ENCODE data around the gene FAM98A.
A peak's percentile ranks its signal among the peaks of the same experiment; 100 is the strongest.

Gene FAM98A

GRCh38 chr2:33616873-33617272, 17.8 kb upstream of the FAM98A start:
- H3K9me3 ChIP-seq (ENCODE audit: low read length) = no peaks in the 10 kb centered on the region
- no peak overlapping the region for H3K4me3 ChIP-seq (ENCODE audit: low read depth in 1 of 2, low read length in 2 of 2)
- H3K36me3 ChIP-seq (ENCODE audit: insufficient read depth, low read length) = no peaks in the 10 kb centered on the region
- no peak overlapping the region for H3K9ac ChIP-seq (ENCODE audit: low read length)
- no peaks in the 10 kb centered on the region for H3K4me1 ChIP-seq (ENCODE audit: insufficient read depth, low read length)
- H3K27me3 ChIP-seq (ENCODE audit: control insufficient read depth in 1 of 2, insufficient read depth in 2 of 2, low read length in 2 of 2) = no peaks in the 10 kb centered on the region
- H3K27ac ChIP-seq (ENCODE audit: low read depth, low read length) = no peak overlapping the region

DNA sequence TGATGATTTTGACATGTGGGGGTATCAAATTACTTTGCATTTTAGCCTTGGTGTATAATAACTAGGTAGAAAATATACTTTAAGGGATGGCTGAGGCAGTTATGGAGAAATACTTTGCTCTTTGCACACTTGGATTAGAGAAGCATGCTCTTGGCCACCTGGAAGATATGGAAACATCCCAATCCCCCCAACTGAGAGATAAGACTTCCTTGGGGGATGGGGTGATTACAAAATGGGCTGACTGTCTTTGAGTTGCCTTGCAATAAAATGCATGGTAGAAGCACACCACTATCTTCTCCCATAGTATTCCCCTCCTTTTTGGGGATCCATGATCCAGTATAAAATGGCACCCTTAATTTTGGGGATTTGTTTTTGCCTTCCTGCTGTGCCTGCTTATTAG, 15.1 kb upstream of the FAM98A start:
- no peaks in the 10 kb centered on the region for H3K36me3 ChIP-seq (ENCODE audit: insufficient read depth, low read length)
- H3K9ac ChIP-seq (ENCODE audit: low read length) = no peak overlapping the region
- no peaks in the 10 kb centered on the region for H3K27me3 ChIP-seq (ENCODE audit: control insufficient read depth in 1 of 2, insufficient read depth in 2 of 2, low read length in 2 of 2)
- H3K4me3 ChIP-seq (ENCODE audit: low read depth in 1 of 2, low read length in 2 of 2) = no peak overlapping the region
- no peaks in the 10 kb centered on the region for H3K9me3 ChIP-seq (ENCODE audit: low read length)
- H3K4me1 ChIP-seq (ENCODE audit: insufficient read depth, low read length) = no peaks in the 10 kb centered on the region
- no peak overlapping the region for H3K27ac ChIP-seq (ENCODE audit: low read depth, low read length)

DNA sequence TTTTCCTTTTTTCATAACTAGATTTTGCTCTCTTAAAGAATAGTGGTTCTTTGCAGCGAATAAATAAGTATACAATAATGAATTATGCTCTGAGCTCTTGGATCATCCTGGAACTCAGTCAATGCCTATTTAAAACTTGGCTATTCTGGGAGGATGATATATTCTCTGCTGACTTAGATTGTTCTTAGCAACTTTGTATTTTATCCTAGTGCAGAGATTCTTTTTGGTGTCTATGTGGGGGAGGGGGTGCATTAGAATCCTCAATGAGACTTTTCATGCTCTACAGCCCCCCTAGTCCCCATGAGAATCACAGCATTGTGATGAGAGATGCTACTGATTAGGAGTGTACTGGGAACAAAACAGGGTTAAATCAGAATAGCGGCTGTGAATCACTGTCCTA, 8.8 kb upstream of the FAM98A start:
- Histone ChIP-seq H3K27me3 (ENCODE audit: control insufficient read depth in 1 of 2, insufficient read depth in 2 of 2, low read length in 2 of 2) (no peaks in the 10 kb centered on the region), H3K9me3 (ENCODE audit: low read length) (no peaks in the 10 kb centered on the region), H3K9ac (ENCODE audit: low read length) (no peak overlapping the region), H3K4me1 (ENCODE audit: insufficient read depth, low read length) (peaks cover 3% of the 10 kb centered on the region), H3K4me3 (ENCODE audit: low read depth in 1 of 2, low read length in 2 of 2) (no peak overlapping the region), H3K36me3 (ENCODE audit: insufficient read depth, low read length) (no peaks in the 10 kb centered on the region), H3K27ac (ENCODE audit: low read depth, low read length) (no peak overlapping the region)

DNA sequence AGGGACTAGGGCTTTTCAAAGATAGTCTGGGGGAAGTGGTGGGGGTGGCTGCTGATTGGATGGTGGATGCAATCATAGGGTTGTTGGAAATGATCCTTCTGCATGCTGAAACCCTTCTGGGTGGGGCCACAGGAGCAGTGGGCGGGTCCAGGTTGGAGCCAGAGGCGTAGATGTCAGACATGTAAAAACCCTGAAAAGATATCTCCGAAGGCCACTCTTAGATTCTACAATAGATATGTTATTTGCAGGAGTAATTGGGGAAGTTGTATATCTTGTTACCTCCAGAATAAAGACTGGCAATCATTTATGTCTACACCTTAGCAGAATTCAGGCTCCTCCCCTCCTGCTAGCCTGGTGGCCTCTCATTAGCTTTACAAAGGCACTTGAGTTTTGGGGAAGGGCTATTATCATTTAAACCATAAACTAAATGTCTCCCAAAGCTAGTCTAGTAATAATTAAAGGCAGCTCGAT, 8.2 kb upstream of the FAM98A start:
- Histone ChIP-seq H3K4me3 (ENCODE audit: low read depth in 1 of 2, low read length in 2 of 2) (no peak overlapping the region), H3K36me3 (ENCODE audit: insufficient read depth, low read length) (no peaks in the 10 kb centered on the region), H3K27me3 (ENCODE audit: control insufficient read depth in 1 of 2, insufficient read depth in 2 of 2, low read length in 2 of 2) (no peaks in the 10 kb centered on the region), H3K9me3 (ENCODE audit: low read length) (no peaks in the 10 kb centered on the region), H3K4me1 (ENCODE audit: insufficient read depth, low read length) (peaks cover 3% of the 10 kb centered on the region), H3K27ac (ENCODE audit: low read depth, low read length) (no peak overlapping the region), H3K9ac (ENCODE audit: low read length) (no peak overlapping the region)

DNA sequence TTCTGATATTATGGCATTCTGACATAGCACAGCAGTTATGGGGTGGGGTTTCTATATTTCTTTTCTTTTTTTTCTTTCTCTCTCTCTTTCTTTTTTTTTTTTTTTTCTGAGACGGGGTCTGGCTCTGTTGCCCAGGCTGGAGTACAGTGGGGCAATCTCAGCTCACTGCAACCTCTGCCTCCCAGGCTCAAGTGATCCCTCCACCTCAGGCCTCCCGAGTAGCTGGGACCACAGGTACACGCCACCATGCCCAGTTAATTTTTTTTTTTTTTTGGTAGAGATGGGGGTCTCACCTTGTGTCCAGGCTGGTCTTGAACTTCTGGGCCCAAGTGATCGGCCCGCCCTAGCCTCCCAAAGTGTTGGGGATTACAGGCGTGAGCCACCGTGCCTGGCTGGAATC, 7.5 kb upstream of the FAM98A start:
- Histone ChIP-seq H3K9me3 (ENCODE audit: low read length) (no peaks in the 10 kb centered on the region), H3K4me3 (ENCODE audit: low read depth in 1 of 2, low read length in 2 of 2) (no peak overlapping the region), H3K27me3 (ENCODE audit: control insufficient read depth in 1 of 2, insufficient read depth in 2 of 2, low read length in 2 of 2) (no peaks in the 10 kb centered on the region), H3K27ac (ENCODE audit: low read depth, low read length) (no peak overlapping the region), H3K36me3 (ENCODE audit: insufficient read depth, low read length) (no peaks in the 10 kb centered on the region), H3K9ac (ENCODE audit: low read length) (no peak overlapping the region), H3K4me1 (ENCODE audit: insufficient read depth, low read length) (peaks cover 3% of the 10 kb centered on the region)

DNA sequence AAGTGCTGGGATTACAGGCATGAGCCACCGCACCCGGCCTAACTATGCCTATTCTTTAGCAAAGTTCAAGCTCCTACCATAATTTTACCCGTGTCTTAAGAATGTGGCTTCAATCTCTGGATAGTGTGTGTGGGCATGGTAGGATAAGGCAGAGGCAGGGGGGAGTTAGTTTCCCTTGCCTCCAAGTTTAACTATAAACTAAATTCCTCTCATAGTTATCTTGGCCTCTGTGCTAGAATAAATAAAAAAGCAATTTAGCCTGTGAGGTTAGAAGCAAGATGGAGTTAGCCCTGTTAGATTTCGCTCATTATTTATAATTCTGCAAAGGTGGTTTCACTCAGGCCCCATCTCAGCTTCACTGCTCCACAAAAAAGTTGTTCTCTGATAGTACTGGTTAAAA, 7.0 kb upstream of the FAM98A start:
- no peak overlapping the region for H3K9ac ChIP-seq (ENCODE audit: low read length)
- no peak overlapping the region for H3K4me3 ChIP-seq (ENCODE audit: low read depth in 1 of 2, low read length in 2 of 2)
- H3K27ac ChIP-seq (ENCODE audit: low read depth, low read length) = no peak overlapping the region
- H3K4me1 ChIP-seq (ENCODE audit: insufficient read depth, low read length) = peaks cover 3% of the 10 kb centered on the region
- no peaks in the 10 kb centered on the region for H3K27me3 ChIP-seq (ENCODE audit: control insufficient read depth in 1 of 2, insufficient read depth in 2 of 2, low read length in 2 of 2)
- no peaks in the 10 kb centered on the region for H3K36me3 ChIP-seq (ENCODE audit: insufficient read depth, low read length)
- H3K9me3 ChIP-seq (ENCODE audit: low read length) = no peaks in the 10 kb centered on the region

DNA sequence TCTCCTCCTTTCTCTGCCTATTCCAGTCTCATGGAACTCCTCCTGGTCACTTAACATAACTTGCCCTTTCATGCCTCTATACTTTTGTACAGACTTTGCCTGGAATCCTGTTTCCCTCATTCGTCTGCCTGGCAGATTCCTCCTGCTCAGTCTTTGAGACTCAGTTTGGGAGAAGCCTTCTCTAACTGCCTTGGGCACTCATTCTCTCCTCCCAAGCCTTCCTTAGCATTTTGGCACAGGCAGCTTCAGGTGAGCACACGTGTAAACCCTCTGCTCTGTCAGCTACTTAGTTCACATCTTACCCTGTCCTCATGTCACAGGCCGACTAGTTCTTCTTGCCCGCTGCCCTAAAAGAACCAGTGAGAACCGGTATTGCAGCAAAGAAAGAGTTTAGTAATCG, 6.0 kb upstream of the FAM98A start:
- Histone ChIP-seq H3K4me3 (ENCODE audit: low read depth in 1 of 2, low read length in 2 of 2) (no peak overlapping the region), H3K4me1 (ENCODE audit: insufficient read depth, low read length) (peaks cover 4% of the 10 kb centered on the region), H3K27ac (ENCODE audit: low read depth, low read length) (no peak overlapping the region), H3K9ac (ENCODE audit: low read length) (no peak overlapping the region), H3K27me3 (ENCODE audit: control insufficient read depth in 1 of 2, insufficient read depth in 2 of 2, low read length in 2 of 2) (no peaks in the 10 kb centered on the region), H3K9me3 (ENCODE audit: low read length) (no peaks in the 10 kb centered on the region), H3K36me3 (ENCODE audit: insufficient read depth, low read length) (no peaks in the 10 kb centered on the region)

DNA sequence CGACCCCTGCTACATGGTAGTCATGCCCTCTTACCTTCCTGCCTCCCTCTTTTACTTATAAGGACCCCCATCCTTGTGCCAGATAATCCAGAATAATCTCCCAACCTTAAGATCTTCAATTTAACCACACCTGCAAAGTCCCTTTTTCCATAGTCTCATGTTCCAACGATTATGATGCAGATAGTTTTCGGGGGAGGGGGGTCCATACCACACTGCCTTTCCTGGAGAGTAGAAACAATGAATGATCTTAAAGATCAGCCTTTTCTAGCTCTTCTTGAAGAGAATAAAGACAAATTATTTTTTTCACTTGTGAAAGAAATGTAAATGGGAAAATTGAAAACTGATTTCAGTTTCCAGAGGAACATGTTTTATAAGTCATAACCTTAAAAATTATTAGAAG, 4.3 kb upstream of the FAM98A start:
- no peaks in the 10 kb centered on the region for H3K27me3 ChIP-seq (ENCODE audit: control insufficient read depth in 1 of 2, insufficient read depth in 2 of 2, low read length in 2 of 2)
- H3K36me3 ChIP-seq (ENCODE audit: insufficient read depth, low read length) = no peaks in the 10 kb centered on the region
- H3K9ac ChIP-seq (ENCODE audit: low read length) = no peak overlapping the region
- peaks cover 8% of the 10 kb centered on the region for H3K4me1 ChIP-seq (ENCODE audit: insufficient read depth, low read length)
- no peak overlapping the region for H3K27ac ChIP-seq (ENCODE audit: low read depth, low read length)
- H3K9me3 ChIP-seq (ENCODE audit: low read length) = no peaks in the 10 kb centered on the region
- H3K4me3 ChIP-seq (ENCODE audit: low read depth in 1 of 2, low read length in 2 of 2) = no peak overlapping the region

DNA sequence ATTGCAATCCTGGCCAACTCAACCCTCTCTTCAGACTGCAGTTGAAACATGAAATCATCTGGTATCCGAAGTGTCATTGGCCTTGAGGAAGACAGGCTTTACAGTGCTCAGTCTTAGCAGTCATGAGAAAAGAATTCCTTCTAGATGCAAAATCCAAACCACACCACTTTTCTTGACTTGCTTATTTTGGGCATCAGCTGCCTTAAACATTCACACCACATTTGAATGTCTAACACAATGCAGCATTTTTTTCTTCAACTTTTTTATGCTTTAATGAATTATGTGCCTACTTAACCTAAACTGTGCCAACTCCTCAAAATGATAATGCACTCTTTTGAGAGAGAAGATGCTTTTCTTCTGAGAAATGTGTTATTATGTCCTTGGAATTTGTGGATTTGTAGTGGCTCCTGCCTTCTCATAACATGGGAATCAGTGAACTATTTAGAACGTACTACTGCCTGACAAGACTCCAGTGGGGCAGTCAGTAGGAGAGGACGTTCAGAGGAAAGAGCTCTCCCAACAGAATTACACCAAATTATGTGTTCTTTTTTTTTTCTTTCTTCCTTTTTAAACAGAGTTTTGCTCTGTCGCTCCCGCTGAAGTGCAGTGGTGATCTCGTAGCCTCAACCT, 3.2 kb upstream of the FAM98A start:
- H3K36me3 ChIP-seq (ENCODE audit: insufficient read depth, low read length) = no peaks in the 10 kb centered on the region
- no peak overlapping the region for H3K9ac ChIP-seq (ENCODE audit: low read length)
- H3K9me3 ChIP-seq (ENCODE audit: low read length) = no peaks in the 10 kb centered on the region
- no peak overlapping the region for H3K27ac ChIP-seq (ENCODE audit: low read depth, low read length)
- no peak overlapping the region for H3K4me3 ChIP-seq (ENCODE audit: low read depth in 1 of 2, low read length in 2 of 2)
- H3K27me3 ChIP-seq (ENCODE audit: control insufficient read depth in 1 of 2, insufficient read depth in 2 of 2, low read length in 2 of 2) = no peaks in the 10 kb centered on the region
- peaks cover 17% of the 10 kb centered on the region for H3K4me1 ChIP-seq (ENCODE audit: insufficient read depth, low read length)

GRCh38 chr2:33599943-33600192, 769 bp upstream of the FAM98A start:
- H3K27me3 ChIP-seq (ENCODE audit: control insufficient read depth in 1 of 2, insufficient read depth in 2 of 2, low read length in 2 of 2) = no peaks in the 10 kb centered on the region
- H3K27ac ChIP-seq (ENCODE audit: low read depth, low read length) = peak overlapping the region; percentile 38
- H3K4me1 ChIP-seq (ENCODE audit: insufficient read depth, low read length) = peaks cover 22% of the 10 kb centered on the region
- peak overlapping the region; percentile 37 for H3K9ac ChIP-seq (ENCODE audit: low read length)
- H3K9me3 ChIP-seq (ENCODE audit: low read length) = no peaks in the 10 kb centered on the region
- peak overlapping the region; percentile 78 to 98 for H3K4me3 ChIP-seq (ENCODE audit: low read depth in 1 of 2, low read length in 2 of 2)
- H3K36me3 ChIP-seq (ENCODE audit: insufficient read depth, low read length) = peaks cover 4% of the 10 kb centered on the region

DNA sequence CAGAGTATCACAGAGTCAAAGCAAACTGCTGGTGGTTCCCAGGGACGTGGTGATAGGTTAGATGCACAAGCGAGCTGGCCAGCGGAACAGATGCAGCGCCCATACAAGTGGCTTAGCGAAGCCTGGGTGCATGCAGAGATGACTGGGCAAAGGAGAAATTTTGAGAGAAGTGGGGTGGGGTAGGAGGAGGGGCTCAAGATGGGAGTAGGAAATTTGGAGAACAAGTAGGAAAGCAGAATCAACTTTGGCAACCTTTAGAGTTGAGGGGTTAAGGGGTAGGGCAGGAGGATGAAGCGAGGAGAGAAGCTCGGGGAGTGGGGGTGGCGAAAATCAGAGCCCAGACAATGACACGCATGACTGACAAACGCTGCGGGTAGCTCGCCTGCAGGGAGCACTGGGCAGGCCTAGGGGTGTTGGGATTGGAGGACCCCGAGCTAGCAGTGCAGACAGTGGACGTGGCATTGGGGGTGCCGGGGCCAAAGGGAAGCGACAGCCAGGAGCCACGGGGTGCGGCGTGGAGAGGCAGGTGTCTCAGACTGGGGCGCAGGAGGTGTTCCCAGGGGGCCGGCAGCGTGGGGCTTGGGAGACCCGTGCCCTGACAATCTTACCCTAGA, 431 bp downstream of the FAM98A start:
- Histone ChIP-seq H3K4me1 (ENCODE audit: insufficient read depth, low read length) (peaks cover 22% of the 10 kb centered on the region), H3K4me3 (ENCODE audit: low read depth in 1 of 2, low read length in 2 of 2) (peak overlapping the region; percentile 78 to 98), H3K9me3 (ENCODE audit: low read length) (no peaks in the 10 kb centered on the region), H3K9ac (ENCODE audit: low read length) (peak overlapping the region; percentile 68), H3K27ac (ENCODE audit: low read depth, low read length) (peak overlapping the region; percentile 43), H3K27me3 (ENCODE audit: control insufficient read depth in 1 of 2, insufficient read depth in 2 of 2, low read length in 2 of 2) (no peaks in the 10 kb centered on the region), H3K36me3 (ENCODE audit: insufficient read depth, low read length) (peaks cover 9% of the 10 kb centered on the region)

- no peak overlapping the region for H3K9ac ChIP-seq (ENCODE audit: low read length)
- peaks cover 22% of the 10 kb centered on the region for H3K4me1 ChIP-seq (ENCODE audit: insufficient read depth, low read length)
- H3K4me3 ChIP-seq (ENCODE audit: low read depth in 1 of 2, low read length in 2 of 2) = no peak overlapping the region
Measured at GRCh38 chr2:33597026-33597425, 2.1 kb downstream of the FAM98A start.

More at GRCh38 chr2:33597026-33597425, 2.1 kb downstream of the FAM98A start:
- Histone ChIP-seq H3K9me3 (ENCODE audit: low read length) (no peaks in the 10 kb centered on the region), H3K27ac (ENCODE audit: low read depth, low read length) (no peak overlapping the region), H3K36me3 (ENCODE audit: insufficient read depth, low read length) (peaks cover 20% of the 10 kb centered on the region), H3K27me3 (ENCODE audit: control insufficient read depth in 1 of 2, insufficient read depth in 2 of 2, low read length in 2 of 2) (no peaks in the 10 kb centered on the region)

Data from muscle layer of colon (tissue), 2 donors.